Kidney glomerular epithelial cell (primary cell): ENCODE data around the gene EP300.
A peak's percentile ranks its signal among the peaks of the same experiment; 100 is the strongest.
"Not testable (repeated sequence)": the region's sequence is repeated elsewhere in the genome, so short reads cannot be mapped to it uniquely, and the experiment has no call there.

Source experiments
- DNase-seq: peaks from one replicate; lab custom pipeline; 2025; lab: John Stamatoyannopoulos, UW

Gene EP300

DNA sequence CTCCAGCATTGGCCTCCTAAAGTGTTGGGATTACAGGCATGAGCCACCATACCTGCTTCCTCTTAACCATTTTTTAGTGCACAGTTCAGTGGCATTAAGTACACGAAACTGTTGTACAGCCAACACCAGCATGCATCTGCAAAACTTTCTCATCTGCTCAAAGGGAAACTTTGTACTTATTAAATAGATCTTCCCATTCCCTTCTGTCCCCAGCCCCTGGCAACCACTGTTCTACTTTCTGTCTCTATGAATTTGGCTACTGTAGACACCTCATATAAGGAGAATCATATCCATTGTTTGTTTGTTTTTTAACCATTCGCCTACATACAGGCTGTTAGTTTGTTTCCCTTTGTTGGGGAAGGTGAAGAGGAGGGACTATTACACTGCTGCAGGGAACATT lies 6.5 kb upstream of the EP300 start:
- DNase-seq: no peak

- DNase-seq: peak; percentile 94
These were observed 1.0 kb upstream of the EP300 start for GRCh38 chr22:41091132-41092022.

GRCh38 chr22:41092847-41093411 lies 537 bp downstream of the EP300 start:
- peak; percentile 23 for DNase-seq

- no peak for DNase-seq
These were observed 1.7 kb downstream of the EP300 start for GRCh38 chr22:41094041-41094593.

DNA sequence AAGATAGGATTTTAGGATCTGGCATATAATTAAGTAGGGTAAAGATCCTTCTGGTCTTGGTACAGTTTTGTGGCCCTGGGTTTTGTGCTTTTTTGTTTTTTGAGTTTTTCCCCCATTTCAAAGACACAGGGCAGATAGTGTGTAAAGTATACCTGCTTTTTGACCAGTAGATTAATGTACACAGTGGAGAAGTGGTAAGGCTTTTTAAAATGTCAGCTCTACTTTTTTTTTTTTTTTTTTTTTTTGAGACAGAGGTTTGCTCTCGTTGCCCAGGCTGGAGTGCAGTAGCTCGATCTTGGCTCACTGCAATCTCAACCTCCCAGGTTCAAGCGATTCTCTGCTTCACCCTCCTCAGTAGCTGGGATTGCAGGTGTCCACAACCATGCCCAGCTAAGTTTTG lies 4.0 kb downstream of the EP300 start:
- DNase-seq: no peak

GRCh38 chr22:41096841-41097240 lies 4.4 kb downstream of the EP300 start:
- DNase-seq: no peak

- DNase-seq: no peak
These were observed 6.6 kb downstream of the EP300 start for GRCh38 chr22:41099036-41099435.

GRCh38 chr22:41106122-41106968 lies 14.0 kb downstream of the EP300 start:
- DNase-seq: no peak

DNA sequence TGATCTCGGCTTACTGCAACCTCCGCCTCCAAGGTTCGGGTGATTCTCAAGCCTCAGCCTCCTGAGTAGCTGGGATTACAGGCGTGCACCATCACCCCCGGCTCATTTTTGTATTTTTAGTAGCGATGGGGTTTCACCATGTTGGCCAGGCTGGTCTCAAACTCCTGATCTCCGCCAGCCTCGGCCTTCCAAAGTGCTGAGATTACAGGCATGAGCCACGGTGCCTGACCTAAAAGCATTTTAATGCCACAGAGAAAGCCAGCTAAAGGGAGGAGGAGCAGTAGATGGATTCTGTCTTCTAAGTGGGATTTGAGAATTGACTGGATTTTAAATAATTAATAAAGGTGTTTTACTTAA lies 14.6 kb downstream of the EP300 start:
- DNase-seq: not testable (repeated sequence)

DNA sequence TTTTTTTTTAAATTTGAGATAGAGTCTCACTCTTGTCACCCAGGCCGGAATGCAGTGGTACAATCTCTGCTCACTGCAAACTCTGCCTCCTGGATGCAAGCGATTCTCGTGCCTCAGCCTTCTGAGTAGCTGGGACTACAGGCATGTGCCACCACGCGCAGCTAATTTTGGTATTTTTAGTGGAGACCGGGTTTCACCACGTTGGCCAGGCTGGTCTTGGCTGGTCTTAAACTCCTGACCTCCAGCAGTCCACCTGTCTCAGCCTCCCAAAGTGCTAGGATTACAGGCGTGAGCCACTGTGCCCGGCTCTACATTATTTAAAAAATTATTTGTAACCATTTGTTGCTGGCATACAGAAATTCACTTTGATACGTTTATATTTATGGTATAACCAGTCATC lies 18.6 kb downstream of the EP300 start:
- no peak for DNase-seq

DNA sequence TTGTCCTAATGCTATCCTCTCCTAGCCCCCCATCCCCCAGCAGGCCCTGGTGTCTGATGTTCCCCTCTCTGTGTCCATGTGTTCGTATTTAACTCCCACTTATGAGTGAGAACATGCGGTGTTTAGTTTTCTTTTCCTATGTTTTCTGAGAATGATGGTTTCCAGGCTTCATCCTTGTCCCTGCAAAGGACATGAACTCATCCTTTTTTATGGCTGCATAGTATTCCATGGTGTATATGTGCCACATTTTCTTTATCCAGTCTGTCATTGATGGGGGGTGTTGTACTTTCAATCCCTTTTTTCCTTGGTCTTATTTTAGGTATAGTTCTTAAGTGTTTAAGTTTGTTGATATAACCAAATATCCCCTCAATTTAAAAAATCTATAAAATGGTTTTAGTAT lies 23.9 kb downstream of the EP300 start:
- no peak for DNase-seq

- no peak for DNase-seq
These were observed 25.0 kb downstream of the EP300 start for GRCh38 chr22:41117127-41117965.

GRCh38 chr22:41123151-41123550 lies 30.8 kb downstream of the EP300 start:
- no peak for DNase-seq

DNA sequence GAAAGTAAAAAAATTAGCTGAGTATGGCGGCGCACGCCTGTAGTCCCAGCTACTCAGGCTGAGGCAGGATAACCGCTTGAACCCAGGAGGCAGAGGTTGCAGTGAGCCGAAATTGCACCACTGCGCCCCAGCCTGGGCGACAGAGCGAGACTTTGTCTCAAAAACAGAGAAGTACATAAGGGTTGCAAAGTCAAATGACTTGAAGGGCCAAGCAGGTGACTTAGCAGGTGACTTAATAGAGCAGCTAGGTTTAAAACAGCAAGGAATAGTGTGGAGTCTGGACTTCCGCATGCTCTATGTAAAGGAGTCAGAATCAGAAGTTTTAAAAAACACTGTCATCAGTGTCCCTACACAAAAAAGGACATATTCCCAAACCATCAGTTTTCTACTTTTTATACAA lies 31.7 kb downstream of the EP300 start:
- no peak for DNase-seq

- no peak for DNase-seq
These were observed 35.1 kb downstream of the EP300 start for GRCh38 chr22:41127451-41127850.

DNA sequence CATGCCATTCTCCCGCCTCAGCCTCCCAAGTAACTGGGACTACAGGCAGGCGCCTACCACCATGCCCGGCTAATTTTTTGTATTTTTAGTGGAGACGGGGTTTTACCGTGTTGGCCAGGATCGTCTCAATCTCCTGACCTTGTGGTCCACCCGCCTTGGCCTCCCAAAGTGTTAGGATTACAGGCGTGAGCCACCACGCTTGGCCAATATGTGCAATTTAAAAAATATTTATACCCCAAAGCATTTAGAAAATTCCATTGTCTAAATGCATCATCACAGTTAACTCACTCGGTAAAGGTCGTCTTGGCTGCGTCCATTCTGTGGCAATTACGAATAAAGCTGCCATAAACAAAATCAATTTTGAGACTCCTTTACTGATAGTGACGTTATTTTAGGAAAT lies 36.2 kb downstream of the EP300 start:
- DNase-seq: no peak

DNA sequence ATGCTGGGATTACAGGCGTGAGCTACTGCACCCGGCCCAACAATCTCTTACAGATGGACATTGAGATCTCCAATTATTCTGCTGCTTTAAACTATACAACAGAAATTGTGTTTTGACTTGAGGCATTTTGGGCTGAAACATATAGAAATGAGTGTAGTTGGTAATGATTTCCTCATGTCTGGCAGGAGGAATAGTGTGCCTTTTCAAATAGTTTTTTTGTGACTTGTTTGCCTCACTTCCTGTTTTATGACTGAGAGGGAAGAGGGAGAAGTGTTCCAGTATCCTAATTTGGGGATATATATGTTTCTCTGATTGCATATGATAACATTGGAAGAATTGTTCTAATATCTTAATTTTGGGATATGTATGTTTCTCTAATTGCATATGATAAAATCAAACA lies 40.2 kb downstream of the EP300 start:
- DNase-seq: no peak

DNA sequence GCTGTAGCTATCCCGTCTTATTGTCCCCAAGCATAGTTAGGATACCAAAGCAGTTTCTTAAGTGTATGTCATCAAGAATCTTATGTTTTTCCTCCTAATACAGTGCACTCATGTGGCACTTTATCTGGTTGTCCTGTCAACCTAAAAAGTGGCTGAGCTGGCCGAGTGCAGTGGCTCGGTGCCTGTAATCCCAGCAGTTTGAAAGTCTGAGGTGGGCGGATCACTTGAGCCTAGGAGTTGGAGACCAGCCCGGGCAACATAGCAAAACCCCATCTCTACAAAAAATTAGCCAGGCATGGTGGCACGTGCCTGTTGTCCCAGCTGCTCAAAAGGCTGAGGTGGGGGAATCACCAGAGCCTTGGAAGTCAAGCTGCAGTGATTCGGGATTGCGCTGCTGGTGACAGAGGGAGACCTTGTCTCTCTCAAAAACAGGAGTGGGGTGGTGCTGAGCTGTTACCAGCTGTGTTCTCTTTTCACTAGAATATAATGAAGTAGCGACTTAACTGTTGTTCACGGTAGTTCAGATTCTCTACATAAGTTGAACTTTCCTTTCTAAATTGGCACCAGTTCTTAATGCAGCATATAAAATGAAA lies 48.1 kb downstream of the EP300 start:
- no peak for DNase-seq

DNA sequence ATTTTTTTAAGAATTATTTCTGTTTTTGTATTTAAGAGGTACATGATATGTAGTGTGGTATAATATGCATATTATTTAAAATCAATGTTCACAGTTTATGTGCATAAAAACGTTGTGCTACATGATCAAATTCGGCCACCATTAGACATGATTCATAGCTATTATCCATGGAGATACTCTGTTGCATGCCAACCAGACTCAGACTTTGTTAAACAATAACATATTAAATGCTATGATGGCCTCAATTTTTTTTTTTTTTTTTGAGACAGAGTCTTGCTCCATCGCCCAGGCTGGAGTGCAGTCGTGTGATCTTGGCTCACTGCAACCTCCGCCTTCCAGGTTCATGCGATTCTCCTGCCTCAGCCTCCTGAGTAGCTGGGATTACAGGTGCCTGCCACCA lies 53.5 kb downstream of the EP300 start:
- not testable (repeated sequence) for DNase-seq

DNA sequence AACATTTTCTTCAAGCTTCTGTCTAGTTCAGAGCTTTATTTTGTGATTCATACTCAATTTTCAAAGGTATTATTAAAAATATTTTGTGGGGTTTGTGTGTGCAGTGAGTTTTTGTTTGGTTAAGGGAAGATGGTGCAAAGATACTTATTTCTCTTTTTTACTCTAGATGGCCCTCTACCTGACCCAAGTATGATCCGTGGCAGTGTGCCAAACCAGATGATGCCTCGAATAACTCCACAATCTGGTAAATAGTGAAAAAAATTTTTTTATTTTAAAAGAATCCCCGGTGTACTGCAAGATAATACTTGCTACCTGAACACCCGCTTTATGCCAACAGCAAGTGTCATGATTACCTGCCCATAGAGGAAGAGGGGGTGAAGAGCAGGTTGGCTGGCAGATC lies 54.2 kb downstream of the EP300 start:
- DNase-seq: no peak

- DNase-seq: no peak
These were observed 55.3 kb downstream of the EP300 start for GRCh38 chr22:41147722-41148121.
